ENCODE data around the gene LRRC4C. TPM values are rescaled to one million over a fixed set of nuclear protein-coding genes. Genes with fewer than 3 reads are reported as not detected.

Gene LRRC4C
- polyA plus RNA-seq, 1 donor from 2014 or later = 24.3 TPM

- Histone ChIP-seq H3K79me2 (replicated peaks; ENCODE audit: insufficient read depth, low read length) (no peaks in the 10 kb centered on the region), H3K27ac (ENCODE audit: low read length) (no peak overlapping the region), H3K9me2 (ENCODE audit: insufficient read depth, low read length) (no peaks in the 10 kb centered on the region), H3K36me3 (ENCODE audit: insufficient read depth, low read length) (no peaks in the 10 kb centered on the region), H3K9me3 (ENCODE audit: low read length) (no peaks in the 10 kb centered on the region), H2AFZ (ENCODE audit: low read depth, low read length) (no peak overlapping the region), H3K27me3 (ENCODE audit: insufficient read depth, low read depth, low read length) (no peaks in the 10 kb centered on the region), H3F3A (ENCODE audit: insufficient read depth, low read length, poor library complexity, severe bottlenecking) (no peaks in the 10 kb centered on the region), H4K20me1 (ENCODE audit: insufficient read depth) (no peaks in the 10 kb centered on the region), H3K9ac (ENCODE audit: low read length) (no peak overlapping the region), H3K4me2 (ENCODE audit: low read length) (no peak overlapping the region), H3K4me3 (ENCODE audit: low read length) (no peak overlapping the region)
- TF ChIP-seq REST (IDR thresholded peaks at IDR 0.05; ENCODE audit: borderline replicate concordance) (no peak), MXI1 (conservative IDR thresholded peaks at IDR 0.05; ENCODE audit: poor library complexity, severe bottlenecking) (no peak), TAF1 (IDR thresholded peaks at IDR 0.05; ENCODE audit: low read depth) (no peak), SMC3 (conservative IDR thresholded peaks at IDR 0.05; ENCODE audit: poor library complexity) (no peak), RAD21 (conservative IDR thresholded peaks at IDR 0.05) (no peak), EZH2 (IDR thresholded peaks at IDR 0.05; ENCODE audit: borderline replicate concordance, insufficient read depth, low read length, poor library complexity, severe bottlenecking) (no peak), EP300 (conservative IDR thresholded peaks at IDR 0.05; ENCODE audit: poor library complexity, severe bottlenecking) (no peak), POLR2AphosphoS5 (IDR thresholded peaks at IDR 0.05) (no peak), CTCF (IDR thresholded peaks at IDR 0.05; ENCODE audit: poor library complexity, severe bottlenecking) (no peak)
These were observed 8.4 kb downstream of the LRRC4C start for GRCh38 chr11:41451011-41451410.

DNA sequence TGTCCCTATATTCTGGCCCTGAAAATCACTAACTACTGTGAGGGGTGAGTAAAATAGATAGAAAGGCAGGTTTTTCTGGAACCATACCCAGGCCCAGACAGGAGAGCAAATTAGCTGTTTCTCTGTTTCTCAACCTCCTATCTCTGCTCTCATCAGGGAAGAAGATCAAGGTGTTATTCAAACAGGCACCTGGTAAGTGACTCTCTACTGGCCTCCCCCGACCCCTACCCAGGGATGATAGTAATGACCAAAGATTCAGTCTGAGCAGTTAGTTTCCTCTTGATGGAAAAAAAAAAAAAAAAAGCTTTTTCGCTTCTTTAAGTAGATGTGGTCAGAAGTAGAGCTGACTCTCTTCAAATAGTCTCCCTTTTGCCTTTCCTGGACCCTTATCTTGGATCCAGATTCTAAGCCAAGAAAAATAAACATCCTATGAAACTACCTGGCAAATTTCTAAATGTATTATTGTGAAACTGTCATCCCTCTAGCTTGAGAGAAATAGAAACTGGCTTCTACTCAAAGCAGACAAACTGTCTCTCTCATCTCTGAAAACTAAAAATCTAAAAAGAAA lies 9.9 kb downstream of the LRRC4C start:
- no peak overlapping the region for H3K27ac ChIP-seq (ENCODE audit: low read length)
- H3K79me2 ChIP-seq (replicated peaks; ENCODE audit: insufficient read depth, low read length) = no peaks in the 10 kb centered on the region
- no peak overlapping the region for H2AFZ ChIP-seq (ENCODE audit: low read depth, low read length)
- no peaks in the 10 kb centered on the region for H3K9me2 ChIP-seq (ENCODE audit: insufficient read depth, low read length)
- H3K27me3 ChIP-seq (ENCODE audit: insufficient read depth, low read depth, low read length) = no peaks in the 10 kb centered on the region
- no peak overlapping the region for H3K4me2 ChIP-seq (ENCODE audit: low read length)
- H3F3A ChIP-seq (ENCODE audit: insufficient read depth, low read length, poor library complexity, severe bottlenecking) = no peaks in the 10 kb centered on the region
- H3K9me3 ChIP-seq (ENCODE audit: low read length) = no peaks in the 10 kb centered on the region
- TF ChIP-seq POLR2AphosphoS5 (IDR thresholded peaks at IDR 0.05) = no peak
- no peak for TF ChIP-seq REST (IDR thresholded peaks at IDR 0.05; ENCODE audit: borderline replicate concordance)
- no peak for TF ChIP-seq CTCF (IDR thresholded peaks at IDR 0.05; ENCODE audit: poor library complexity, severe bottlenecking)
- no peak for TF ChIP-seq EZH2 (IDR thresholded peaks at IDR 0.05; ENCODE audit: borderline replicate concordance, insufficient read depth, low read length, poor library complexity, severe bottlenecking)
- no peak for TF ChIP-seq MXI1 (conservative IDR thresholded peaks at IDR 0.05; ENCODE audit: poor library complexity, severe bottlenecking)
- no peak for TF ChIP-seq SMC3 (conservative IDR thresholded peaks at IDR 0.05; ENCODE audit: poor library complexity)
- no peak for TF ChIP-seq TAF1 (IDR thresholded peaks at IDR 0.05; ENCODE audit: low read depth)
- H3K4me3 ChIP-seq (ENCODE audit: low read length) = no peak overlapping the region
- H4K20me1 ChIP-seq (ENCODE audit: insufficient read depth) = no peaks in the 10 kb centered on the region
- H3K9ac ChIP-seq (ENCODE audit: low read length) = no peak overlapping the region
- no peaks in the 10 kb centered on the region for H3K36me3 ChIP-seq (ENCODE audit: insufficient read depth, low read length)

All from neural cell (in vitro differentiated cells).